Muscle layer of duodenum (tissue), 2 donors: ENCODE results near the gene CNOT4.
"Not testable (repeated sequence)": the region's sequence is repeated elsewhere in the genome, so short reads cannot be mapped to it uniquely, and the experiment has no call there.

Experiments
- H3K27ac ChIP-seq: one replicate; pipeline ENCODE4 v1.7.0; 2013; ENCODE audit warnings: mild to moderate bottlenecking, low read length
- H3K27me3 ChIP-seq: one replicate; pipeline ENCODE4 v1.7.0; 2013; ENCODE audit warnings: low read depth, mild to moderate bottlenecking, control low read depth, low read length
- H3K36me3 ChIP-seq, 2 donors: one replicate each; pipeline ENCODE4 v1.7.0; 2013; ENCODE audit warnings: low read length in 2 of 2, control low read depth in 1 of 2, mild to moderate bottlenecking in 1 of 2; ENCODE audit not compliant: insufficient read depth in 2 of 2, control insufficient read depth in 1 of 2
- H3K4me1 ChIP-seq, 2 donors: one replicate each; pipeline ENCODE4 v1.7.0; 2013; ENCODE audit warnings: low read length in 2 of 2, mild to moderate bottlenecking in 2 of 2, control low read depth in 1 of 2, moderate library complexity in 1 of 2; ENCODE audit not compliant: insufficient read depth in 2 of 2, control insufficient read depth in 1 of 2
- H3K4me3 ChIP-seq, 2 donors: one replicate each; pipeline ENCODE4 v1.7.0; 2013; ENCODE audit warnings: low read length in 2 of 2, low read depth in 1 of 2, mild to moderate bottlenecking in 1 of 2
- H3K9me3 ChIP-seq, 2 donors: one replicate each; pipeline ENCODE4 v1.7.0; 2013; ENCODE audit warnings: low read length in 2 of 2, control low read depth in 1 of 2, mild to moderate bottlenecking in 1 of 2; ENCODE audit not compliant: control insufficient read depth in 1 of 2
- donor health status: healthy.

The CNOT4 gene

DNA sequence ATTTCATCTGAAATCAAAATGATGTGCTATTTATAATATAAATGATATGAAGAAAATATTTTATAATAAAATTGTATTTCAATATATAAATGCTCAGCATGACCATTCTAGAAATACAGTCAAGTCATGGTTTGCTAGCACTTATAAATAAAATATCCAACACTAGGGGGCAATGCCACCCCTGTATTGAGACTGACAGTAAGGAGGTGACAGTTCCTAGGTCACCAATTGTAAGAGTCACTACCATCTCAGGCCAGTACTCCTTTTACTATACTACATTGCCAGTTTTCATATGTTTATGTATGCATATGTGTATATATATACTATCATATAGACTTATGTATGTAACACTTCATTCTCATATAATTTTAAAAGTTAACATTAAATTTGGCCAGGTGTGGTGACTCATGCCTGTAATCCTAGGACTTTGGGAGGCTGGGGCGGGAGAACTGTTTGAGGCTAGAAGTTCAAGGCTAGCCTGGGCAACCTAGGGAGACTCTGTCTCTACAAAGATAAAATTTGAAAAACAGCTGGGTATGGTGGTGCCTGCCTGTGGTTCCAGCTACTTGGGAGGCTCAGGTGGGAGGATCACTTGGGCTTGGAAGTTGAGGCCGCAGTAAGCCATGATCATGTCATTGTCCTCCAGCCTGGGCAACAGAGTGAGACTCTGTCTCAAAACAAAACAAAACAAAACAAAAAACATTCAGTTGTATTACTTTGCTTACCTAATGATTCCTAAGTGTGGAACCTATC is 2.4 kb upstream of the CNOT4 start:
- peaks cover 0 to 5% of the 10 kb centered on the region in 2 donors for H3K36me3 ChIP-seq
- H3K27me3 ChIP-seq: no peaks in the 10 kb centered on the region
- H3K4me1 ChIP-seq: peaks cover 1 to 16% of the 10 kb centered on the region in 2 donors
- no peak overlapping the region for H3K4me3 ChIP-seq
- H3K9me3 ChIP-seq: no peaks in the 10 kb centered on the region
- H3K27ac ChIP-seq: no peak overlapping the region

DNA sequence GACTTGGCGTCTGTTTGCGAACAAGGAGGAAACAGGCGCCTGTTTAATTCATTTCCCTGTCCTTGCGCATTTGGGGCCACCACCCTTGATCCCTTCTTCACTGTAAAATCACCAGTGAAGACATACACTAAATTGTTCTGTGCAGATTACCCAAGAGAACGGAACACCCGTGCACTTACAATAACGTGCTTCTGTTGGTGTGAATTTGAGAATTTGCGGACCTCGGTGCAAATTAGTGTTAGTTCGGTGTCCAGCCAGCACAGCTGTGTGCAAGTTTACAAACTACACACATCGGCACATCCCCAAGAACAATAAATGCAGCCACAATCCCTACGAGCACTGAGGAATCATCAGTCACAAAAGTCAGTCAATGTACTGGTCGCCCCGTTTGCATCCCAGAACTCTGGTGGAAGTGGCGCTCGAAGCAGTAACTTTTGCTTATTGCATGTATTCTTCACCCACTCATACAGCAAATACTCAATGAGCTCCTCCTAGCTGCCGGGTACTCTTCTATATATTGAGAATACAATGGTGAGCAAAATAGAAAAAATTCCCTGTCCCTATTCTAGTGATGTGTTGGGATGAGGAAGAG is 786 bp upstream of the CNOT4 start:
- Histone ChIP-seq H3K27ac (peak overlapping the region; percentile 14), H3K27me3 (no peaks in the 10 kb centered on the region), H3K4me1 (peaks cover 6 to 21% of the 10 kb centered on the region in 2 donors), H3K9me3 (no peaks in the 10 kb centered on the region), H3K4me3 (peak overlapping the region; percentile 94 to 100), H3K36me3 (peaks cover 0 to 5% of the 10 kb centered on the region in 2 donors)

DNA sequence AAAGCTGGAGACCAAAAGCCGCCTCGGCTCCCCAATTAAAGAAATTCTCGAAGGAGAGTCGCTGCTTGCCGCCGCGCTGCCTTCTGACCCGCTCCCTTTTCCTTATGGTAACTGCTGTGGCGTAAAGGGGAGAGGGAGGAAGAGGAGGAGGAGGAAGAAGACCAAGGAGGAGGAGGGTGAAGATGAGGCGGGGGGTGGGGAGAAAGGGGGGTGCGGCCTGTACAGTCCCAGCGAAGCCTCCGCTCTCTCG is 388 bp downstream of the CNOT4 start:
- H3K27ac ChIP-seq: peak overlapping the region; percentile 96
- H3K9me3 ChIP-seq: no peaks in the 10 kb centered on the region
- H3K36me3 ChIP-seq: peaks cover 0 to 5% of the 10 kb centered on the region in 2 donors
- peaks cover 6 to 21% of the 10 kb centered on the region in 2 donors for H3K4me1 ChIP-seq
- H3K27me3 ChIP-seq: no peaks in the 10 kb centered on the region
- peak overlapping the region; percentile 94 to 100 for H3K4me3 ChIP-seq

DNA sequence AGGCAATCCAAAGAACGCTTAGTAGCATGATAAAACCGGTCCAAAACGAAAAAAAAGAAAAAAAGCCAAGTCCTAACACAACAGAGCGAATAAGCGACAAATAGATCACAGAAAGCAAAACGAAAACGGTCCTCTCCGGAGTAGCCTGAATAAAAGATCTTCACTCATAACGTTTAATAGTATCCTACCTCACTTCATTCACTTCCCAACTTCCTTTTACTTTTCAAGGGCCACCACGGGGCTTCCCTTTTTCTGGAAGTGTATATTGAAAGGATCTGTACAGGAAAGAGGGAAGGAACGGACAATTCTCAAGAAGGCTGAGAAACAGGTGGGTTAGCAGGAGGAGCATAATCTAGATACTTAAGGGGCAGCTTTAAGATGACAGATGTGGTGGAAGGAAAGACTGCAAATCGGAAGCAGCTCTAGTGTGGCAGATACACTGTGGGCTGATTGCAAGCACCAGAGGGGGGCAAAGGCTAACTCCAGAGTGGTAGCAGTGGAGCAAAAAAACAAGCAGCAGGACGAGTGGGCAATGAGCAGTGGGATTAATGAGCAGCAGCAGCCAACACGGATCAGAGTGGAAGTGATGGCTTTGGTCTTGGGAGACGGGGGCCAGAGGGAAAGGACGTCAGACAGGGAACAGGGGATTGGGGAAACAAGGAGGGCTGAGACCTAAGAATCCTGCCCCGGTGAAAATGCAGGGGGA is 866 bp downstream of the CNOT4 start:
- Histone ChIP-seq H3K27me3 (no peaks in the 10 kb centered on the region), H3K36me3 (peaks cover 0 to 5% of the 10 kb centered on the region in 2 donors), H3K9me3 (no peaks in the 10 kb centered on the region), H3K4me1 (peaks cover 6 to 21% of the 10 kb centered on the region in 2 donors), H3K27ac (peak overlapping the region; percentile 96), H3K4me3 (peak overlapping the region; percentile 94 to 100)

DNA sequence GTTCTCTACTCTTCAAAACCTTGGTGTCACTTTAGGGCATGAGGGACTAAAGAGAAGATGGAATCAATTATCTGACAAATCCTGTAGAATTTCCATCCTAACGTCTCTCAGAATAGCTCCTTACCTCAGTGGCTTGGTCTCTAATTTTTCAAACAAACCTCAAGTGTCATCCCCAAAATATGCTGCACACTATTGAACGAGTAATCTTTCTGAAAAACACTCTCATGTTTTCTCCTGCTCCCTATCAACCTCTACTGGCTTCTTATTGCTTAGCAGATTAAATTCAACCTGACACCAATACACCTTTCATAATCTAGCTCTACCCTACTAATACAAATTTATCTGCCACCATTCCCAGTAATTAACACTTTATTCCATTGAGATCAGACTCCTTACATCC is 8.5 kb downstream of the CNOT4 start:
- Histone ChIP-seq H3K4me1 (peaks cover 5 to 42% of the 10 kb centered on the region in 2 donors), H3K27ac (no peak overlapping the region)

DNA sequence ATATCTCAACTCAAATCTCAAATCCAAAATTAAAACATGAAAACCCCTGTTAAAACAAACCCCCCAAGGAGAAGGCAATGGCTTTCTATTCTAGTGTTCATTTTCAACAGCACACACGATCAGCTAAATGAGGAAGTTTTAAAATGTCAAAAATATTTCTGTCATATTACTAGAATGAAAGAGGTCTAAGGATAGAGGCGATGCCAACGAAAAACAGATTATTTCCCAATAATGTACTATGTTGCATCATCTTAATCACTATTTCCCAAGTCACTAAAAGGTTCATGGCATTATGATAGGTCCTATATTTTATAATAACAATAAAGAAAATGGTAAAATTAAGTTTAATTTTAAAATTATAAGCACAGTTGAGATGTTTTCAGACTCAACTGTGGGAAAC is 10.1 kb downstream of the CNOT4 start:
- H3K27me3 ChIP-seq: no peaks in the 10 kb centered on the region
- H3K9me3 ChIP-seq: no peaks in the 10 kb centered on the region
- H3K27ac ChIP-seq: no peak overlapping the region
- no peak overlapping the region for H3K4me3 ChIP-seq
- peaks cover 5 to 42% of the 10 kb centered on the region in 2 donors for H3K4me1 ChIP-seq
- H3K36me3 ChIP-seq: no peaks in the 10 kb centered on the region

More for the DNA sequence above, 8.5 kb downstream of the CNOT4 start:
- H3K36me3 ChIP-seq: no peaks in the 10 kb centered on the region
- no peaks in the 10 kb centered on the region for H3K9me3 ChIP-seq
- H3K27me3 ChIP-seq: no peaks in the 10 kb centered on the region
- no peak overlapping the region for H3K4me3 ChIP-seq

DNA sequence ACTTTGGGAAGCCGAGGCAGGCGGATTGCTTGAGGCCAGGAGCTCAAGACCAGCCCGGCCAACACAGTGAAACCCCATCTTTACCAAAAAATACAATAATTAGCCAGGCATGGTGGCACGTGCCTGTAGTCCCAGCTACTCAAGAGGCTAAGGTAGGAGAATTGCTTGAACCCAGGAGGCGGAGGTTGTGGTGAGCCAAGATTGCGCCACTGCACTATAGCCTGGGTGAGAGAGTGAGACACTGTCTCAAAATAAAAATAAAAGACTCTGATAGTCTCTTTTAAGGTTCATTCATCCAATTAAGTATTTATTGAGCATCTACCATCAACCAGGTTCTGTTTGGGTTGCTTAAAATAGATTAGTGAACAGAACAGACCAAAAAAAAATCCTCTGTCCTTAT is 12.7 kb downstream of the CNOT4 start:
- not testable (repeated sequence) for H3K27me3 ChIP-seq, H3K9me3 ChIP-seq, H3K27ac ChIP-seq, H3K36me3 ChIP-seq, H3K4me3 ChIP-seq
- H3K4me1 ChIP-seq: peaks cover 5 to 27% of the 10 kb centered on the region in 2 donors

DNA sequence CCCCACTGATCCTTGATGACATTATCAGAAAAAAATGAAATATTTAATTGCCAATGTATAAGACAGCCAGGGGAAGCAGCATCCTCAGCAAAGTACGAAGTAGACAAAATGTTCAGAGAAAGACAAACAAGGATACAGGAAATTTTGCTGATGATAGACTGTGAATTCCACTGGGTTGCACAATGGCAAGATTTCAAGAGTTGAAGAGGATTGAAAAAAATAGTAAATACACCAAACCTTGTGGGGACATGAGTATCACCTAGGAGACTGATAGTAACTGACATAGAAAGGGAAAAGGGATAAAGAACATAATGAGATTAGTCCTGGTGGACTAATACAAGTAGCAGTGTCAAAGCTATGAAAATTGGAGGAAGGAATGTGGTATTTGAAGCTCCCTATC is 16.5 kb downstream of the CNOT4 start:
- Histone ChIP-seq H3K27ac (no peak overlapping the region), H3K4me1 (peaks cover 5 to 11% of the 10 kb centered on the region in 2 donors), H3K9me3 (no peaks in the 10 kb centered on the region), H3K4me3 (no peak overlapping the region), H3K27me3 (no peaks in the 10 kb centered on the region), H3K36me3 (no peaks in the 10 kb centered on the region)

DNA sequence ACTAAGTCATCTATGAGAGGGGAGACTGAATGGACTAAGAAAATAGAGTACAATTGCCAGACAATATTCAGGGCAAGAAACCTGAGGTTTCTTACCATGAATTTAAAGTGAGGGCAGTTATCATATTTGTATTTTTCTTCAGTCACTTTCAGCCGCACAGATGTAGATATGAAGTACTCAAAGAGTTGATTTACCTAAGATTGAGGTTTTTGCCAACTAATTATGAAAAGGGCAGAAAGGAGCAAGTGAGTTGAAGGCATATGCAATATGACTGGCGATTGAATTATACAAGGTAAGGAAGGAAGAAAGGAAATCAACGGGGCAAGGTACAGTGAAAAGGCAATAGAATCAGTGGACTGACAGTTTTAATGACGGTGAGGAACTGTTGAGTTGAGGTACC is 17.8 kb downstream of the CNOT4 start:
- H3K27me3 ChIP-seq: no peaks in the 10 kb centered on the region
- no peak overlapping the region for H3K27ac ChIP-seq
- peaks cover 0 to 3% of the 10 kb centered on the region in 2 donors for H3K4me1 ChIP-seq
- H3K36me3 ChIP-seq: no peaks in the 10 kb centered on the region
- H3K9me3 ChIP-seq: no peaks in the 10 kb centered on the region
- no peak overlapping the region for H3K4me3 ChIP-seq

DNA sequence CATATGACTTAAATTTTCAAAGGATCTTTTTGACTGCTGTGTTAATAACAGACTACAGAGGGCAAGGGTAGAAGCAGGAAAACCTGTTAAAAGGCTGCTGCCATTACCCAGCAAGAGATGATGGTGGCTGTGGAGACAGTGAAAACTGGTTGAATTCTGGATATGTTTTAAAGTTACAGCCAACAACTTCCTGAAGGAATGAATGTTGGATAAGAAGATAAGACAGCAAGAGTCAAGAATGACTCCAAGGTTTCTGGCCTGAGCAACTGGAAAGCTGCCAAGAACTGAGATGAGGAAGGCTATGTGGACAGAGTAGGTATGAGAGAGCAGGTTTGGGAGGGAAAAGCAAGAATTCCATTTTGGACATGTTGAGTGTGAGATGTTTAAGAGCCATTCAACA is 19.1 kb downstream of the CNOT4 start:
- no peaks in the 10 kb centered on the region for H3K9me3 ChIP-seq
- H3K4me1 ChIP-seq: no peaks in the 10 kb centered on the region
- no peaks in the 10 kb centered on the region for H3K27me3 ChIP-seq
- H3K27ac ChIP-seq: no peak overlapping the region
- H3K36me3 ChIP-seq: no peaks in the 10 kb centered on the region
- no peak overlapping the region for H3K4me3 ChIP-seq

DNA sequence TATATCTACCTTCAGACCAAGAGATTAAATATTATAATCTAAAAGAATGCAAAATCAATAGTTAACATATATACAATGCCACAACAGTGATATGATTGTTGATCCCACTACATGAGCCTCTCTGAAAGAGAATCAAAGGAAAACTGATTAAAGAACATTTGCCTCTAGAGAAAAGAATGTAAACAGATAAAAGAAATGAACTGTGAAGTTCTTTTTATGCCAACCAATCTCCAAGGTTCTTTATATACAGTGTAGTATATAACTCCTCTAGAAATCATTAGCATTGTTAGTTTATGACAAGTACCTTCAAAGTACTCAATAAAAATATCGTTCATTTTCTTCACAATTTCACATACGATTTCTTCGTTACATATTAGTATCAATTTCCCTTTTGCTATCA is 20.1 kb downstream of the CNOT4 start:
- Histone ChIP-seq H3K27ac (no peak overlapping the region), H3K4me1 (no peaks in the 10 kb centered on the region), H3K9me3 (no peaks in the 10 kb centered on the region), H3K36me3 (no peaks in the 10 kb centered on the region), H3K4me3 (no peak overlapping the region), H3K27me3 (no peaks in the 10 kb centered on the region)
